BJ (cell line): ENCODE measurements around the gene HSD17B11. TPM values are rescaled to one million over a fixed set of nuclear protein-coding genes. Genes with fewer than 3 reads are reported as not detected.

ENCODE experiments used
- CTCF ChIA-PET: fragments of 350-600 bp; formaldehyde crosslinking; extraction: SDS; loops from one replicate; lab custom pipeline; 2021; ENCODE audit warnings: antibody characterized with exemption, inconsistent platforms; lab: Yijun Ruan, JAX
- POLR2A ChIA-PET: fragments of 300-600 bp; sonication (Branson Sonifier 250); formaldehyde crosslinking; extraction: SDS; loops from one replicate; lab custom pipeline; 2021; ENCODE audit warnings: antibody characterized with exemption; lab: Charles Lee
- DNase-seq: peaks from one replicate; pipeline ENCODE4 v3.0.0-alpha.2; 2011; ENCODE audit warnings: low read depth
- H3K27me3 ChIP-seq: 2 replicates; pipeline ENCODE4 v1.6.0; 2011; ENCODE audit warnings: low read length; ENCODE audit not compliant: control insufficient read depth, insufficient read depth
- H3K36me3 ChIP-seq: 2 replicates; pipeline ENCODE4 v1.5.1; 2011; ENCODE audit warnings: low read length; ENCODE audit not compliant: control insufficient read depth, insufficient read depth
- H3K4me3 ChIP-seq: 2 replicates; pipeline ENCODE4 v1.5.1; 2011; ENCODE audit warnings: low read depth, mild to moderate bottlenecking, control low read depth, low read length
- CTCF ChIP-seq: IDR thresholded peaks from 2 replicates; pipeline ENCODE4 v1.5.1; 2011; ENCODE audit warnings: low read depth, mild to moderate bottlenecking, control low read depth, inconsistent platforms, low read length, moderate library complexity; ENCODE audit not compliant: insufficient read depth
- polyA plus RNA-seq: library from polyadenylated mRNA; depleted of rRNA; stranded (reverse); fragments of >200 nt; gene quantifications from 2 replicates; pipeline ENCODE4 v1.2.3, GENCODE V29; 2011

The HSD17B11 gene
- polyA plus RNA-seq, 1 experiment, result 11.2 TPM

- DNase-seq, result no peak
- CTCF ChIA-PET, result interaction anchor here (1.5 kb wide), 1 partner anchor 9 kb away, joined by 7 read pairs; no protein-coding TSS in a partner anchor
These were observed 24.3 kb downstream of the HSD17B11 start for GRCh38 chr4:87366521-87367162.

GRCh38 chr4:87365348-87365747 lies 25.6 kb downstream of the HSD17B11 start:
- Histone ChIP-seq H3K36me3 (0 out of 2 replicates have a peak, but pooled peaks cover 2% of the 10 kb centered on the region), H3K27me3 (no peaks in the 10 kb centered on the region), H3K4me3 (no peak overlapping the region)
- ChIA-PET CTCF (interaction anchor here (2.5 to 2.8 kb wide), 2 partner anchors 10 to 12 kb away, joined by 12 to 13 read pairs; no protein-coding TSS in a partner anchor), POLR2A (no interaction called here)
- DNase-seq, result no peak
- TF ChIP-seq CTCF, result no peak

More at GRCh38 chr4:87366521-87367162, 24.3 kb downstream of the HSD17B11 start:
- peaks cover 5% of the 10 kb centered on the region; the same call in 1 of the 2 replicates for H3K36me3 ChIP-seq
- TF ChIP-seq CTCF, result no peak
- POLR2A ChIA-PET, result no interaction called here
- no peak overlapping the region for H3K4me3 ChIP-seq
- H3K27me3 ChIP-seq, result no peaks in the 10 kb centered on the region

GRCh38 chr4:87363552-87363951 lies 27.4 kb downstream of the HSD17B11 start:
- TF ChIP-seq CTCF, result no peak
- no peak for DNase-seq
- ChIA-PET CTCF (interaction anchor here (0.8 to 2.8 kb wide), 7 partner anchors 10 to 485 kb away, joined by 3 to 13 read pairs (median 3); no protein-coding TSS in a partner anchor), POLR2A (no interaction called here)
- Histone ChIP-seq H3K4me3 (no peak overlapping the region), H3K36me3 (peaks cover 4% of the 10 kb centered on the region), H3K27me3 (no peaks in the 10 kb centered on the region)

GRCh38 chr4:87360338-87360935 lies 30.6 kb downstream of the HSD17B11 start:
- Histone ChIP-seq H3K36me3 (peaks cover 4% of the 10 kb centered on the region), H3K27me3 (no peaks in the 10 kb centered on the region), H3K4me3 (no peak overlapping the region)
- no peak for DNase-seq
- TF ChIP-seq CTCF, result no peak
- CTCF ChIA-PET, result no interaction called here
- POLR2A ChIA-PET, result no interaction called here

- Histone ChIP-seq H3K27me3 (no peaks in the 10 kb centered on the region), H3K36me3 (peaks cover 2% of the 10 kb centered on the region), H3K4me3 (no peak overlapping the region)
- TF ChIP-seq CTCF, result no peak
- ChIA-PET POLR2A (no interaction called here), CTCF (interaction anchor here (2.1 kb wide), 1 partner anchor 16 kb away, joined by 6 read pairs; no protein-coding TSS in a partner anchor)
- no peak for DNase-seq
These were observed 31.7 kb downstream of the HSD17B11 start for GRCh38 chr4:87359258-87359657.
